Measurements from ENCODE around the gene TMIGD1.
"Not testable (repeated sequence)": the region's sequence is repeated elsewhere in the genome, so short reads cannot be mapped to it uniquely, and the experiment has no call there.

Gene TMIGD1

DNA sequence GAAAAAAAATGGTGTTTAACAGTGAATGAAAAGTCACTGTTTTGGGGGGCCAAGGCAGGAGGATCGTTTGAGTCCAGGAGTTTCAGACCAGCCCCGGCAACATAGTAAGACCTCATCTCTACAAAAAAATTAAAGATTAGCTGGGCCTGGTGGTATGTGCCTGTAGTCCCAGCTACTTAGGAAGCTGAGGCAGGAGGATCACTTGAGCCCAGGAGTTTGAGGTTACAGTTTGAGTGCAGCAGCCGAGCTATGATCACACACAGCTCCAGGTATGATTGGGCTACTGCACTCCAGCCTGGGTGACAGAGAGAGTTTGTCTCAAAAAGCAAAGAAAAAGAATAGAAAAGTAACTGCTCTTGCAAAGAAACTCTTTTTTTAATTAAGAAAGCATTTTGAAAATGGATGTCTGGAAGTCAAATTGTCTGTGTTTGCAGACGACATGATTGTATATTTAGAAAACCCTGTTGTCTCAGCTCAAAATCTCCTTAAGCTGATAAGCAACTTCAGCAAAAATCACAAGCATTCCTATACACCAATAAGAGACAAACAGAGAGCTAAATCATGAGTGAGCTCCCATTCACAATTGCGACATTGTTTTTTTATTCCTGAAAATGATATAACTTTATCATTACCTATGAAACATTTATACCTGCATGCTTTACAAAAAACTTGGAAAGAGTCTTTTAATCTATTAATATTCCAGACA lies 24.4 kb upstream of the TMIGD1 start:
- DNase-seq (ENCODE audit: low read depth in 1 of 2, low spot score in 1 of 2), result no peak

GRCh38 chr17:30357476-30357875 lies 23.6 kb upstream of the TMIGD1 start:
- DNase-seq (ENCODE audit: low read depth in 1 of 2, low spot score in 1 of 2), result no peak

- no peak for DNase-seq (ENCODE audit: low read depth in 1 of 2, low spot score in 1 of 2)
These were observed 20.8 kb upstream of the TMIGD1 start for GRCh38 chr17:30354701-30355100.

DNA sequence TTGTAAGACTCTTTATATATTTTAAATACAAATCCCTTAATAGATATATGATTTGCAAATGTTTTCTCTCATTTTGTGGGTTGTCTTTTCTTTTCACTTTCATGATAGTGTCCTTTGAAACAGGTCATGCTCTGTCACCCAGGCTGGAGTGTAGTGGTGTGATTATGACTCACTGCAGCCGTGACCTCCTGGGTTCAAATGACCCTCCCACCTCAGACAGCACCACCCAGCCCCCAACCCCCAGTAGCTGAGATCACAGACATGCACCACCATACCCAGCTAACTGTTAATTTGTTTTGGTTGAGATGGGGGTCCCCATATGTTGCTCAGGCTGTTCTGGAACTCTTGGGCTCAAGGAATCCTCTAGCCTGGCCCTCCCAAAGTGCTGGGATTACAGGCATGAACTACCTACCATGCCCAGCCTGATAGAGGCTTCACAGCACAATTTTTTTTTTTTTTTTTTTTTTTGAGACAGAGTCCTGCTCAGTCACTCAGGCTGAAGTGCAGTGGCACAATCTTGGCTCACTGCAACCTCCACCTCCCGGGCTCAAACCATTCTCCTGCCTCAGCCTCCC lies 18.5 kb upstream of the TMIGD1 start:
- DNase-seq (ENCODE audit: low read depth in 1 of 2, low spot score in 1 of 2), result no peak

DNA sequence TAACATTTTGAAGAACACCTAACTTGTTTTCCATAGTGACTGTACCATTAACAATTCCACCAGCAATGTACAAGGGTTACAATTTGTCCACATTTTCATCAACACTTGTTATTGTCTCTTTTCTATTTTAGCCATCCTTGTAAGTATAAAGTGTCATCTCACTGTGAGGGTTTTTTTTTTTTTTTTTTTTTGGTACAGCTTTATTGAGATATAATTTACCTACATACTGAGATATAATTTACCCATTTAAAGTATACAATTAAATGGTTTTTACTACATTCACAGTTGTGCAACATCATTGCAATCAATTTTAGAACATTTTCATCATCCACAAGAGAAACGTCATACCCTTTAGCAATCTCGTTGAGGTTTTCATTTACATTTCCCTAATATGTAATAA lies 17.9 kb upstream of the TMIGD1 start:
- DNase-seq (ENCODE audit: low read depth in 1 of 2, low spot score in 1 of 2), result no peak

DNA sequence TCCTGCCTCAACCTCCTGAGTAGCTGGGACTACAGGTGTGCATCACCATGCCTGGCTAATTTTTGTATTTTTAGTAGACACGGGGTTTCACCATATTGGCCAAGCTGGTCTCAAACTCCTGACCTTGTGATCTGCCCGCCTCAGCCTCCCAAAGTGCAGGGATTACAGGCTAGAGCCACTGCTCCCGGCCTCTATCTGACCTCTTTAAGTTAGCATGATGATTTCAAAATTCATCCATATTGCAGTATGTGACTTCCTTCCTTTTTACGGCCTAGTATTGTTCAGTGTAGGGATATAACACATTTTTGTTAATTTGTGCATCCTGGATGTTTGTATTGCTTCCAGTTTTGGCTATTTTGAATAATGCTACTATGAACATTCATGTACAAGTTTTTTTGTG lies 17.4 kb upstream of the TMIGD1 start:
- not testable (repeated sequence) for DNase-seq (ENCODE audit: low read depth in 1 of 2, low spot score in 1 of 2)

GRCh38 chr17:30349252-30349651 lies 15.4 kb upstream of the TMIGD1 start:
- DNase-seq (ENCODE audit: low read depth in 1 of 2, low spot score in 1 of 2), result no peak

DNA sequence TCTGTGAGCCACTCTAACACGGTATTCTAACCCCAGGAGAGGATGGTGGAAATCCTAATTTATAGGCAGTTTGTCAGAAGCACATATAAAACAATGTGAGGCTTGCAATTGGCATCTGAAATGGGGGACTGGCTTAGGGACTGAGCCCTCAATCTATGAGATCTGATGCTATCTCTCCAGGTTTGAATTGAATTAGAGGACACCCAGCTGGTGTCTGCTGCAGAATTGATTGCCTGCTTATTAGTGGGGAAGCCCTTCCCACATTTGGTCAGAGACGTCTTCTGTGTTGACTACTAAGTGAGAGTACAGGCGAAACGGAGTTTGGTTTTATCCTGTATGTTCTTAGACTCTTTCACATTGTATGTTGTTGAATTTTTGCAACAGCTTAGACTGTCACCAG lies 13.6 kb upstream of the TMIGD1 start:
- no peak for DNase-seq (ENCODE audit: low read depth in 1 of 2, low spot score in 1 of 2)

DNA sequence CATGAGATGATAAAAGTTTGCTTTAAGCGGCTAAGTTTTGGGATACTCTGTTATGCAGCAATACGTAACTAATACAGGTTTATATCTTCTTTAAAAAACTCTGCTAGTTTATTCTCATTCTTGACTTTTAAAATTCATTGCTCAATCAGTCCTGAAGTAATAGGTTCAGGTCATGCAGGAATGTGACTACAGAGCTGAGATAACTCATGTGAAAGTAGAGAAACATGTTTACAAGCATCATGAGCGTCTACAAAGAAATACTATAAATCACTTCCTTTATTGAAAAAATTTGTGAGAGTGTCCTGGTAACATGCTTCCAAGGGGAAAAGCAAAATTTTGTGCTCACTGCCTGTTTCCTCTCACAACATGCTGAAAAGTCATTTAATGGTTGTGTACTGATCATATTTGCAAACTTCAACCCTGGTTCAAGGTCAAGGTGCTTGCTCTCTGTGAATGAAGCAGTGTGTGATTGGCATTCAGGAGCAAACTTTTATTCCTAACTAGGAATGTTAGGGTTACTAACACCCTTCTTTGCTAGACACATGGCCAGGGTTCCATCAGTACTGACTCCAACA lies 12.5 kb upstream of the TMIGD1 start:
- no peak for DNase-seq (ENCODE audit: low read depth in 1 of 2, low spot score in 1 of 2)

GRCh38 chr17:30345527-30346075 lies 11.7 kb upstream of the TMIGD1 start:
- DNase-seq (ENCODE audit: low read depth in 1 of 2, low spot score in 1 of 2), result peak in 1 of 2 donors; percentile 30

DNA sequence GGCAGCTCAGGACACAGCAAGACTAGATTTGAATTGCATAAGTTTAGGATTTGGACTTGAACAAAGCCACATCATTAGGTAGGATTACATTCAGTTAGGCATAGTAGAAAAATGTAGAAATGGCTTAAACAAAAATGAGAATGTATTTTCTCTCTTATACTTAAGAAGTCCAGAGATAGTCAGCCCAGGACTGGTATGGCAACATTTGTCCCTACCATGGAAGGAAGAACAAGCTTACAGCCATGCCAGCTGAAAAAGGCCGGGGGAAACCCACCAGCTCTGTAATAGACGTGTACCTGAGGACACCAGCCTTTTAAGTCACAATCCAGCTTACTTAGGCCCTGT lies 11.2 kb upstream of the TMIGD1 start:
- no peak for DNase-seq (ENCODE audit: low read depth in 1 of 2, low spot score in 1 of 2)

DNA sequence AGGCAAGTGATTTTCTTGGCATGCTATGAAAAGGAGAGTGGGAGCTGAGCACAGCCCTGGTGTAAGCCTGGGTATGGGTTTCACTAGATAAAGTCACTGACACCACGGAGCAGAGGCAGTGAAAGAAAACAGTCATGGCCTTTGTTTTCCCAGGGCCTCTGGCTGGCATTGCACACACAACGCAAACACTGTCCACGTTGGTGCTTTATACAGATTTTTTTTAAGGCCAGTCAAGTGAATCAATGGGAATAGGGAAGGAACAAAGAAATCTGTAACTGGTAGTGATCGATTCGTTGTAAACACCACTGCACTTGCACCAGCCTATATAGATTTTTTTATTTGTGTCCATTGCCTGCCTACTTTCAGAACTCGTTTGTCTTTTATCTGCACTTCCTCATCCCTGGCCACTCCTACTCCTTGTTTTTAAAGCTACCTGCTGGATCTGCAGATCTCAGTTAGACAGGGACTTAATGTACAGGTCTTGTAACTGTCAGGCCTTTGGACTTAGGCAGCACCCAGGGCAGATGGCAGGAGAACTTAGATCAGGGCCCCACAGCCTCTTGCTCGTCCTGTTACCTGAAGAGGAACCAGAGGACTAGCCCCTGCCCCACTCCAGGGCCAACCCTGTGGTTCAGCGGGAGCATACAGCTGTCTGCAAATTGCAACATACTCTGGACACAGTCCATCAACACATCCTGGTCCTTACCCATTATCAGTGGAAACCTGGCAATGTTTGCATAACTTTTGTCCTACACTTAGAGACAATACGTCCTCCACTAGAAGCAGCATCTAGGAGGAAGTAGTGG lies 10.6 kb upstream of the TMIGD1 start:
- no peak for DNase-seq (ENCODE audit: low read depth in 1 of 2, low spot score in 1 of 2)

GRCh38 chr17:30343796-30344195 lies 9.9 kb upstream of the TMIGD1 start:
- no peak for DNase-seq (ENCODE audit: low read depth in 1 of 2, low spot score in 1 of 2)

GRCh38 chr17:30343244-30343643 lies 9.4 kb upstream of the TMIGD1 start:
- DNase-seq (ENCODE audit: low read depth in 1 of 2, low spot score in 1 of 2), result not testable (repeated sequence)

DNA sequence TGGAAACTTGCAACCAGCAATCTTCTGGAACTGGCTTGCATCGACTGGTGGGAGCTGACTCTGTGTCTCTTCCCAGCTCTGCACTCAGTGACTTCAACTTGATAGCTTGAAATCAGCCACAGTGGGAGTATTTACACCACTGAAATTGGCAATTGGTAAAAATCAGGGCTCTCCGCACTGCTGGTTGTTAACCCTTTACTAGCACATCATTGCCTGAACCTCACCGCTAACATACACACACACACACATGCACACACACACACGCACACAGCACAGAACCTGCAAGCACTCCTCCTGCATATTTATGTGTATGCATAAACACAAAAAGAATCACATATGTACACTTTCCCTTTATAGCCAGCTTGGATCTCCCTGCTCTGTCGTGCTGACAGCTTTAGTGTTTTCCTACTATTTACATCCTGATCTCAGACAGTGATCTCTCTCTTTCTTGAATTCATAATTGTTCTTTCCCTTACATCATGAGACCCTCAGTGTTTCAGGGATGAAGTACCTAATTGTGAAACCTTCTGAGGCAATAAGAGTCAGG lies 7.9 kb upstream of the TMIGD1 start:
- DNase-seq (ENCODE audit: low read depth in 1 of 2, low spot score in 1 of 2), result no peak

- DNase-seq (ENCODE audit: low read depth in 1 of 2, low spot score in 1 of 2), result no peak
These were observed 7.0 kb upstream of the TMIGD1 start for GRCh38 chr17:30340801-30341356.

DNA sequence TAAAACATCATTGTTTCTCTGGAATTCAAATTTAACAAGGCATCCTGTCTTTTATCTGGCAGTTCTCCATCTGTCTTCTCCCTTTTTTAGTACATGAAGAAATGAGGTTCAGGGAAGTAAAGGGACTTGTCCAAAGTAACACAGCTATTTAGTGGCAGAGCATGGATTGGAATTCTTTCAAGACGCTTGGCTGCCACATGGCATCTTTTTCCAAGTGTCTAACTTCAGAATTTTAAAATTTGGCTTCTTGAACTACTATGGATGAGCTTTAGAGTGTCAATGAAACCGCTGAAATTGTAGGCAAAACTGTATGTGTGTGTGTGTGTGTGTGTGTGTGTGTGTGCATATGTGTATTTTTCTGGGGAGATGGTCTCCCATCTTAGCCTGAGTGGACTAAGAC lies 5.2 kb upstream of the TMIGD1 start:
- no peak for DNase-seq (ENCODE audit: low read depth in 1 of 2, low spot score in 1 of 2)

DNA sequence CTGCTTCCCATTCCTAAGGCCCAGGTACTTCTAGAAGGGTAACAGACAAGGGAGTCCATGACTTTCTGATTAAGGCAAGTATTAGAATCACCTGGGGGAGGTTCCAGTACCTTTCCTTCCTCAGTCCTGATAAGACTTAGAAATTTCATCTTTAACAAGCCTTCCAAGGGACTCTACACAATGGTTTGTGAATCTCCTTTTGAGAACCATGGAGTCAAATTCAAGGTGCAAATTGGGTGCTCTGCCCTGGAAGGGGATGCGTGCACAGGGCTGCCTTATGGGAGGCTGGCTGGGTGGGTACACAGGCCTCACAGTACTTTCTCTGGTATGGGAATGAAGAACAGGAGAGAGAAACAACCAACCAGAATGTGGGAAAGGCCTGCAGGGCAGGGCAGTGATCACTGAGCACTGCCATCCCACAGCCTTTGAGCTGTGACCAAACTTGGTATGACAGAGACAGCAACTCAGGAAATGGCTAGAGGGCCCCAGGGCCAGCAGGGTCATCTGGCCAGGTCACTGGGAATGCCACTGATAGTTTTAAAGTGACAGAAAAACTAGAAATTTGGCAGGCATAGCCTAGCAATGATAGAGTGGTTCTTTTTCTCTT lies 3.6 kb upstream of the TMIGD1 start:
- no peak for DNase-seq (ENCODE audit: low read depth in 1 of 2, low spot score in 1 of 2)

DNA sequence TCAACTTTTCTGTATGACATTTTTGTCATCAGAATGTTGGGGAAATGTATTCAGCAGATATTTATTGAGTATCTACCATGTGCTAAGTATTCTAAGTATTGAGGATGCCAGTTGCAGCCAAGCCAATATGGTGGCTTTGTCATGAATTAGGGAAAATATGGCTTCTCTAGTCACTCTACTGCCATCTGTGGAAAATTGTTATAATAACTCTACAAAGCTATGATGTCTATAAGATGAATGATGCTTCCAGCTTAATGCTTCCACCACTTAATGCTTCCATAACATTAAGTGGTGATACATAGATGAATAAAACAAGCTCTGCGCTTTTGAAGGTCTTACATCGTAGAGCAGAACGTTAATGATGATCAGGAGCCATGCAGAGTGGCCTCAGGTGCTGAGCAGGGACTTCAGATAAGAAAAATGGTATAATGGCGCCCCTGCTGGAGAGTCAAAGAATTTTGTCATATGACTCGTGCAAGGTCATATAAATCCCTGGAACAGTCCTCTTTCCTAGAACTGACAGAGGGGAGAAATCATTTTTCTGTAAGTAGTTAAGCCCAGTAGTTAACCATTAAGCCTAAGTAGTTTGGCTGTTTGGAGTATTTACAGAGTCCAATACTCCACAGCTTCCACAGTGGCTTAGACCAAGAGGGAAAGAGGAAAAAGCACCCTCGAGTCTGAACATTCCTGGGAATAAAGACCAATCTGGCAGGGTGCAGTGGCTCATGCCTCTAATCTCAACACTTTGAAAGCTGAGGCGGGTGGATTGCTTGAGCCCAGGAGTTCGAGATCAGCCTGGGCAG lies 2.7 kb upstream of the TMIGD1 start:
- peak; percentile 18 to 54 for DNase-seq (ENCODE audit: low read depth in 1 of 2, low spot score in 1 of 2)

GRCh38 chr17:30334421-30334820 lies 564 bp upstream of the TMIGD1 start:
- DNase-seq (ENCODE audit: low read depth in 1 of 2, low spot score in 1 of 2), result no peak

Data from activated CD4-positive, alpha-beta T cell treated with anti-CD3 and anti-CD28 coated beads, Interleukin-2, amount 50 U/mL, for 24 hours (primary cell).